Gastroesophageal sphincter (tissue), 3 donors: Measurements from ENCODE around the gene SLC25A6.

ENCODE experiments used
- POLR2AphosphoS5 ChIP-seq: sonication (generic); formaldehyde crosslinking; IDR thresholded peaks from one replicate; pipeline ENCODE4 v1.6.1; 2017; ENCODE audit warnings: antibody characterized with exemption
- TF ChIP-seq, protein P1 (sequence below), 4 experiments: fragments of 200-600 bp in 2 of 4; fragments of 450-650 bp in 2 of 4; sonication (generic) in 1 of 4; IDR thresholded peaks; one replicate each; pipeline ENCODE4 v1.5.1; 2017 to 2019; ENCODE audit warnings: antibody characterized with exemption in 4 of 4, mild to moderate bottlenecking in 2 of 4, moderate library complexity in 2 of 4

- no peak for TF ChIP-seq POLR2AphosphoS5
- TF ChIP-seq, protein P1, sequence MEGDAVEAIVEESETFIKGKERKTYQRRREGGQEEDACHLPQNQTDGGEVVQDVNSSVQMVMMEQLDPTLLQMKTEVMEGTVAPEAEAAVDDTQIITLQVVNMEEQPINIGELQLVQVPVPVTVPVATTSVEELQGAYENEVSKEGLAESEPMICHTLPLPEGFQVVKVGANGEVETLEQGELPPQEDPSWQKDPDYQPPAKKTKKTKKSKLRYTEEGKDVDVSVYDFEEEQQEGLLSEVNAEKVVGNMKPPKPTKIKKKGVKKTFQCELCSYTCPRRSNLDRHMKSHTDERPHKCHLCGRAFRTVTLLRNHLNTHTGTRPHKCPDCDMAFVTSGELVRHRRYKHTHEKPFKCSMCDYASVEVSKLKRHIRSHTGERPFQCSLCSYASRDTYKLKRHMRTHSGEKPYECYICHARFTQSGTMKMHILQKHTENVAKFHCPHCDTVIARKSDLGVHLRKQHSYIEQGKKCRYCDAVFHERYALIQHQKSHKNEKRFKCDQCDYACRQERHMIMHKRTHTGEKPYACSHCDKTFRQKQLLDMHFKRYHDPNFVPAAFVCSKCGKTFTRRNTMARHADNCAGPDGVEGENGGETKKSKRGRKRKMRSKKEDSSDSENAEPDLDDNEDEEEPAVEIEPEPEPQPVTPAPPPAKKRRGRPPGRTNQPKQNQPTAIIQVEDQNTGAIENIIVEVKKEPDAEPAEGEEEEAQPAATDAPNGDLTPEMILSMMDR (IDR thresholded peaks at IDR 0.05) = no peak
Measured at GRCh38 chrX:1421433-1422134, 29.7 kb upstream of the SLC25A6 start.
